GM10847 (cell line): ENCODE results near the gene FGD5.

Experiments used
- POLR2A ChIP-seq: IDR thresholded peaks from 2 replicates; pipeline ENCODE4 v1.6.1; 2011; ENCODE audit not compliant: insufficient read length; ENCODE audit errors: extremely low read depth

Gene FGD5, protein sequence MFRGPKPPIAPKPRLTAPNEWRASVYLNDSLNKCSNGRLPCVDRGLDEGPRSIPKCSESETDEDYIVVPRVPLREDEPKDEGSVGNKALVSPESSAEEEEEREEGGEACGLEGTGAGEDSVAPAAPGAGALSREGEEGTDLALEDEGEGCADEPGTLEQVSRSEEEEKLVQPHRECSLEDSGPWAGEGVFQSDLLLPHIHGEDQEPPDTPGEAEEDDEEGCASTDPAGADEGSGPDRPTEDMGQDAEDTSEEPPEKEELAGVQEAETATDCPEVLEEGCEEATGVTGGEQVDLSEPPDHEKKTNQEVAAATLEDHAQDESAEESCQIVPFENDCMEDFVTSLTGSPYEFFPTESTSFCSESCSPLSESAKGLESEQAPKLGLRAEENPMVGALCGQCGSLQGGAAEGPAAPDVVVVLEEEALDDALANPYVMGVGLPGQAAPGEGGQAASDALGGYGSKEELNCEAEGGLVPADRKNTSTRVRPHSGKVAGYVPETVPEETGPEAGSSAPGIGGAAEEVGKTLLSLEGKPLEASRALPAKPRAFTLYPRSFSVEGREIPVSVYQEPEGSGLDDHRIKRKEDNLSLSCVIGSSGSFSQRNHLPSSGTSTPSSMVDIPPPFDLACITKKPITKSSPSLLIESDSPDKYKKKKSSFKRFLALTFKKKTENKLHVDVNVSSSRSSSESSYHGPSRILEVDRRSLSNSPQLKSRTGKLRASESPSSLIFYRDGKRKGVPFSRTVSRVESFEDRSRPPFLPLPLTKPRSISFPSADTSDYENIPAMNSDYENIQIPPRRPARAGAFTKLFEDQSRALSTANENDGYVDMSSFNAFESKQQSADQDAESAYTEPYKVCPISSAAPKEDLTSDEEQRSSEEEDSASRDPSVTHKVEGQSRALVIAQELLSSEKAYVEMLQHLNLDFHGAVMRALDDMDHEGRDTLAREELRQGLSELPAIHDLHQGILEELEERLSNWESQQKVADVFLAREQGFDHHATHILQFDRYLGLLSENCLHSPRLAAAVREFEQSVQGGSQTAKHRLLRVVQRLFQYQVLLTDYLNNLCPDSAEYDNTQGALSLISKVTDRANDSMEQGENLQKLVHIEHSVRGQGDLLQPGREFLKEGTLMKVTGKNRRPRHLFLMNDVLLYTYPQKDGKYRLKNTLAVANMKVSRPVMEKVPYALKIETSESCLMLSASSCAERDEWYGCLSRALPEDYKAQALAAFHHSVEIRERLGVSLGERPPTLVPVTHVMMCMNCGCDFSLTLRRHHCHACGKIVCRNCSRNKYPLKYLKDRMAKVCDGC (N-terminal part only)

DNA sequence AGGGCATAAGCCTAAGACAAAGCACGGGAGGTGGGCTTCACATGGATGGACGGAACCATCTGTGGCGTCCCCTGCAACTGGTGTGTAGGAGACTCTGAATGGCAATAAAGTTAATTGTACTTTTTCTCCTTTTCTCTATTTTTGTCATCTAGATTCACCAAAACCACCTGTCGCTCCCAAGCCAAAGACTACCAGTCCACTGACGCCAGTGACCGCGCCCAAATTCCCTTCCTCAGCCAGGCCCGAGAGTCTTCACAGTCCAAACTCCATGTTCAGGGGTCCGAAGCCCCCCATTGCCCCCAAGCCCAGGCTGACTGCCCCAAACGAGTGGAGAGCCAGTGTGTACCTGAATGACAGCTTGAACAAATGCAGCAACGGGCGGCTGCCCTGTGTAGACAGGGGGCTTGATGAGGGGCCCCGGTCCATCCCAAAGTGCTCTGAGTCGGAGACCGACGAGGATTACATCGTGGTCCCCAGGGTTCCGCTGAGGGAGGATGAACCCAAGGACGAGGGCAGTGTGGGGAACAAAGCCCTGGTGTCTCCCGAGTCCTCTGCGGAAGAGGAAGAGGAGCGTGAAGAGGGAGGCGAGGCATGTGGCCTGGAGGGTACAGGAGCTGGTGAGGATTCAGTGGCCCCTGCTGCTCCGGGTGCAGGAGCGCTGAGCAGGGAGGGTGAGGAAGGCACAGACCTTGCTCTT, at the start of gene FGD5:
Gene FGD5 (plus strand): TSS at position 159 of the 697 bp plus-strand sequence. CDS start 110 bp downstream, at position 269.
- no peak for TF ChIP-seq POLR2A

DNA sequence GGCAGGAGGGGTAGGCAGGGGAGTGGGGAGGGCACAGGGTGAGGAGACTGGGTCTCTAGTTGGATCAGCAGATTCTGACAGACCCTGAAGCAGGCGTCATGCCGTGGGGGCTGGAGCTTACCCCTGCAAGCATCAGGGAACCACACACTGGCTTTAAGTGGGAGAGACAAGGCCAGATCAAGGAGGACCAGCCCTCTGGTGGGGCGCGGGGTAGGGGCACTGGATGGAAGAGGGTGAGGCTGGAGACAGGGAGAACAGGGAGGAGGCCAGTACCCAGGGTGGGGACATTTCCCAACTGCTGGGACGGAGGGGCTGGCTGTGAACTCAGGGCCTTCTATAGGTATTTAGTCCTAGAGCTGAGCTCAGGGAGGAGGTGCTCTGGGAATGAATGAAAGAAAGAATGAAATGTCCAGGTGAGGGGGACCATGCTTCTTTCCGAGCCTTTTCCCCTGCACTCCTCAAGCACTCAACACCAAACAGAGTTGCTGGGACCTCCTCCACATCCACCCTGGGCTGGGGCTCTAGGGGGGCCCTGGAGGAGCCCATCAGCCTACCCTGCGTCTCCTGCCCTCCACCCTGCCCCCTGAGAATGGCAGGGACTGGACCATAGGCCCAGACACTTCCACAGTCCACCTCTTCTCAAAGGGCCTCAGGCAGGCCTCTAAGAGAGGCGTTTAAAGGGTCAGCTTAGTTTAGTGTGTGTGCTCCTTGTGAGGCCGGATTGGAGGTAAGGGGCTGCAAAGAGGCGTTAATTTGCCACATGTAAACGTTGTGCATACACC, 49.0 kb upstream of the FGD5 start:
- no peak for TF ChIP-seq POLR2A

DNA sequence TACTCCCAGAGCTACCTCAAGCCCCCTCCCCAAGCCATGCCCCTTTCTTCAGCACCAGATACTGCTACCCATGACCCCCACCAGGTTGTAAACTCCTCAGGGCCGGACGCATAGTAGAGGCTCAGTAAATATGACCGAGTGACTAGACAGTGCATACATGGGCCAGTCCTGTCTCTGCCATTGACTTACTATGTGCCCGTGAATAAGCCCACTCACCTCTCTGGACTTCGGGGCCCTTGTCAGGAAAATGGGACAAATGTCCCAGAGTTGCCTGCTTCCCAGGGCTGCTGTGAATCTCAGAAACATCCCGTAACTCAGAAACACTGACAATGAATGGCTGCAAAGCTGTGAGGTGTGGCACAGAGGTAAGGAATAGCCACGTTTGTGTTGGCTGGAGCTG, 48.2 kb upstream of the FGD5 start:
- TF ChIP-seq POLR2A, result no peak

DNA sequence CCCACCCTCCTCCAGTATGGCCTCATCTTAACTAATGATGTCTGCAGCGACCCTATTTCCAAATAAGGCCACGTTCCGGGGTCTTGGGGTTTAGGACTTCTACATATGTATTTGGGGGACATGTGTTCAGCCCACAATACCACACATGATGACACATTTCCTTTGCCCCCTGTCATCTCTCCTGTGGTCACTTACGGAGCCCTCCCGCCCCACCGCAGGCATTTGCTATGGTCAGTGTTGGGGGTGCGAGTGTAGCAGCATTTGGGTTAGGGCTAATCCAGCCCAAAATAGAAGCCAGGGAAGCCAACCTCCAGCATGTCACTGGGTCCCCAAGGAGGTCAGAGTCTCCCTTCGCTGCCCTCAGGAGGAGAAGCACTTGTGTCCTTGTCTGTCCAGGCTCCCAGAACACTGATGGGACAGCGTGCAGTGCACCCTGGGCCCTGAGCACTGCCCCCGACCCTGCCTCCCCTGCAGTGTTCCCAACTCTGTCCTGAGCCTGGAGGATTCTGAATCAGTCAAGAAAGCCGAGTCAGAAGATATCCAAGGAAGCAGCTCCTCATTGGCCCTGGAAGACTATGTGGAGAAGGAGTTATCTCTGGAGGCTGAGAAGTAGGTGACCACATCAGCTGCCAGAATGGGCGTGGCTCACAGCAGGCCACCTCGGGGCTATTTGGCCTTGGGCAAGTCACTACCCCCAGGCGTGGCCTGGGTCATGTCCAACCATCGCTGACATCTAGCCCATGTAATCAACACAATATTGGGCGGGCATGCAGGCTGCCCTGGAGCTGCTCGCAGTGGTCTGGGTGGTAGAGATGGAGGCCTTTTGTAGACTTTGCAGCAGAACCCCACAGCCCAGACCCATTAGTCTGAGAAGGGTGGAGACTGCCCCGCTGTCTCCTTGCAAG, 46.9 kb upstream of the FGD5 start:
- TF ChIP-seq POLR2A, result no peak

DNA sequence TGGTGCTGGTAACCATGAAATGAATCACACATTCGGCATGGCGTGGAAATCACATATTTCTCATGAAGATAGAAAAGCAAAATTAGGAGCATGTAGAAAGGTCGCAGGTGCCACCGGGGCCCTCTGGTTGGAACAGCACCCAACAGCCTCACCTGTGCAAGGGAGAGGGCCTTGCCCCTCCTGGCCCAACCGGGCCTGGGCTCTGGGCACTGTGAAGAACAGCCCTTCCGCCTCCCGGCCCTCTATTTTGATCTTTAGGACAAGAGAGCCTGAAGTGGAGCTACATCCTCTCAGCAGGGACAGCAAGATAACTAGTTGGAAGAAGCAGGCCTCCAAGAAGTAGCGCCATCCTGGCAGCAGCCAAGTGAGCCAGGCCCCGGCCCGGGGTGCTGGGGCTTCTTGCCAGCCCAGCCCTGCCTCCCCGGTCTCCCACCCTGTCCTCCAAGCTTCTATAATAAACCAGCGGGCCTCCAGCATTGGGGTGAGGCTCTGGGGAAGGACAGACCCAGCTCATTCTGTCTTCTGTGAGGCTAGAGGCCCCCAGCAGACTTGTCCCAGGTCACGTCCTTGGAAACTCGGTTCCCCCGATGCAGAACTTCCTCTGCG, 46.1 kb upstream of the FGD5 start:
- TF ChIP-seq POLR2A, result no peak

DNA sequence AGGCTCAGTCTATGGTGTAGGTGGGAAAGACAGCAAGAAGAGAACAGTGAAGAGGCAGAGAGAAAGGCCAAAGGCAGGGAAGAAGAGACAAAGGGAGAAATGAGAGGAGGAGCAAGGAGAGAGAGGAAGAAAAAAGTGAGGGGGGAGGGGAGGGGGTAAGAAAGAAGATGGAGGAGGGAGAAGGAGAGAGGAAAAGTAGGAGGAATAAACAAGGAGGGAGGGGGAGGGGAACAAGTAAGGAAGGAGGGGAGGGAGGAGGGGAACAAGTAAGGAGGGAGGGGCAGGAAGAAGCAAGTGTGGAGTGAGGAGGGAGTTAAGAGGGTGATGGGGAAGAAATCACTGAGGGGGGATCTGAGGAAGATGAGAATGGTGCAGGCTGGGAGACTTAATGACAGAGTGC, 45.5 kb upstream of the FGD5 start:
- TF ChIP-seq POLR2A, result no peak

DNA sequence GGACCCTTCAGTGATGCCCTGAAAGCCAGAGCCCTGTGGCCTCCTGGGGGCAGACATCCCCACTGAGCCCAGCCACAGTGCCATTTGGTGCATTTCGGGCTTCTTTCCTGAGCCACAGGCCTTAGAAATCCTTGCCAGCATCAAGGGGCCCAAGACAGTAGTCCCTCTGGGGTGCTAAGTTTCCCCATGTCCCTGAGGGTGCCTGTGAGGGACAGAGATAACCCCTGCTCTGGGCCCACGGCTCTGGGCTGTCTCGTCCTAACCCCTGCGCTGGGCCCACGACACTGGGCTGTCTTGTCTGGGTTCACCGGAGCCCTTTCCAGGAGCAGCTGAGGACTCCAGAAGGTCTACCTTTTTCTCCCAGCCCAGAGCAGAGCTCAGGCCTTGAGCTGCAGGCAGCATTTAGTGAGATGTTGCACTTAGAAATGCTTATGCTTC, 45.1 kb upstream of the FGD5 start:
- no peak for TF ChIP-seq POLR2A

DNA sequence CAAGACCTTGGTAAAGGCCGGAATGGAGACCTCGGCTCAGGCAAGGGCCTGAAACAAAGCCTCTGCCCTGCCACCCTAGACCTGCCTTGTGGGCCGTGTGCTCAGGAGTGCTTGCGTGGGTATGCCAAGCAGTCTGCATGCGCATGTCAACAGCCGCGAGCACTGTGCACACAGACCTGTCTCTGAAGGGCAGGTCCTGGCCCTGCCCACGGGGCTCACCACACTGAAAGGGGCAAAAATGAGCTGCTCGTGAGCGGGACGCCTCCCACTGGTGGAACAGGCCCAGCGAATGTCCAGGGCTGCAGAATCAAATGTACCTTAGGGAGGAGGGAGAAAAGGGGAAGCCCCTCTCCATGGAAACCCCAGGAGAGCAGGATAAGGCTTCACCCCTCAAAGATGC, 44.3 kb upstream of the FGD5 start:
- no peak for TF ChIP-seq POLR2A

DNA sequence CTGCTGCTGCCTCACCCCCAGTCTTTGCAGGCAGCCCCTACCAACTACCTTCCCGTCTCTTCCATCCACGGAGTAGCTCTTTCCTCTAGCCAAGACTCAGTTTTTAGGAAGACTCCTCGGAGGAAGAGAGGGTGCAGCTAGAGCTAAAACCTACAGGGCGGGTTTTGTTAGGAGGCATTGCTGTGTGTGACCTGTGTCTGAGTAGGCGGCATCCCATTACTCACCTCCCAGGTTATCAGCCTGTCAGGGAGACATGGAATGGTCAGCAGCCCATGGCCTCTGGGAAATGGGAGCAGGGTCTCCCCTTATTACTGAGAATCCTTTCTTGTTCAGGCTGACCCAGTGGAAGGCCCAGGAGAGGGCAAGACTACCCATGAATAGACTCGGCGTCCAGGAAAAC, 43.8 kb upstream of the FGD5 start:
- no peak for TF ChIP-seq POLR2A

DNA sequence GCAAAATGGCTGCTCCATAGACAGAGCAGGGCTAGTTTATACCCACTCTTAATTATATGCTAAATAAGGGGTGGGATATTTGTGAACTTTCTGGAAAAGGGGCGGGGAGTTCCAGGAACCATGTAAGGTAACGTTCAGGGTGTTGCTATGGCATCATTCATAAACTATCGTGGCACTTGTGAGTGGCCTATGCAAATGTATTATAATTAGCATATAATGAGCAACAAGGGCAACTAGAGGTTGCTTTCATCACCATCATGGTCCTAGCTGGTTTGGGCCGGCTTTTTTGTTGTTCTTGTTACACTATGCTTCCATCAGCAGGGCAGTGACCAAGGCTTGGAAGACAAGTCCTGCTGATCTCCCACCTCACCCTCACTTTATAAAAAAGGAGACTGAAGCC, 43.2 kb upstream of the FGD5 start:
- no peak for TF ChIP-seq POLR2A

DNA sequence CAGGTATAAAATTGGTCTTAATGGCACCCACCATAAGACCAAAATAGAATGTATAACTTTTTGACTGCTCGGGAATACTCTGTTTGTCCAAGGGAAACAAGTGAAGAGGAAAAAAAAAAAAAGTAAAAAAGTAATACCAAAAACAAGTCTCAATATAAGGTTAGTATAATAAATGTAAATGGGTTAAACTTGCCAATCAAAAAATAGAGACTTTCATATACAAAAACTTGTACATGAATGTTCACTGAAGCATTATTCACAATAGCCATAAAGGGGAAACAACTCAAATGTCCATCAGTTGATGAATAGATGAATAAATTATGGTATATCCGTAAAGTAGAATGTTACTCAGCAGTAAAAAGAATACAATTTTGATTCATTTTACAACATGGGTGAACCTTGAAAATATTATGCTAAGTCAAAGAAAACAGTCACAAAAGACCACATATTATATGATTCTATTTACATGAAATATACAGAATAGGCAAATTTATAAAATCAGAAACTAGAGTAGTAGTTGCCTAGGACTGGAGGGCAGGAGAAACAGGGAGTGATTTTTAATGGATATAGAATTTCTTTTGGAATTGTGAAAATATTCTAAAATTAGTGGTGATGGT, 39.6 kb upstream of the FGD5 start:
- no peak for TF ChIP-seq POLR2A

DNA sequence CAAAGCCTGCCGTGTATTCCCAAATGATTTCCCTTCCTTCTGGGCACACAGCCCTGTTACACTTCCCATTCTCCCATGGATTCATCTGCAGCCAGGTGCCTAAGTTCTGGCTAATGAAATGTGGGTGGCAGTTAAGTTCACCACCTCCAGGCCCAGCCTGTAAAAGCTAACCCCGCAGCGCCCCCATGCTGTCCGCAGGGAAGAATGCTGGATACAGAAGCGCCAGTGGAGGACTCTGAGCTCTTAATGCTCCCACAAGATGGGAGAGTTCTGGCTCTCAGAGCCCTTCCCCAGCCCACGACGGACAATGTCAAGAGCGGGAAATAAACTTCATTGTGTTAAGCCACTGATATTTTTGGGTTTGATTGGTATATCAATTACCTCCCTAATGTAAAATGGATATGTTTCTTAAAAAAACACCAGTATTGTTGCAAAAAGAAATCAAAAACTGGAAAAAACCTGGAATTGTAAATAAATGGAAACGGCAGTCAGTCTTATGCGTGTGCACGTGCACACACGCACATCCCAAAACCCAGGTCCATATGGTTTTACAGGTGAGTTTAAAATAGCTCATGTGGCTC, 37.7 kb upstream of the FGD5 start:
- TF ChIP-seq POLR2A, result no peak
